Measurements from ENCODE around the gene CELF5.

- TF ChIP-seq POLR2A (IDR thresholded peaks at IDR 0.05) (no peak), CTCF (IDR thresholded peaks at IDR 0.05) (no peak)
Measured at GRCh38 chr19:3202346-3202745, 22.1 kb upstream of the CELF5 start.

Measured in esophagus squamous epithelium (tissue), 4 donors.